PC-3 (cell line): ENCODE measurements around the gene BTBD18.

Source experiments
- EZH2 ChIP-seq: fragments of 300-600 bp; sonication (generic); IDR thresholded peaks from one replicate; pipeline ENCODE4 v1.6.1; 2017; ENCODE audit warnings: antibody characterized with exemption, mild to moderate bottlenecking, low read length; ENCODE audit not compliant: unreplicated experiment
- TF ChIP-seq, protein P1 (sequence below): fragments of 300-600 bp; sonication (generic); conservative IDR thresholded peaks from 2 replicates; pipeline ENCODE4 v1.5.1; 2017; ENCODE audit warnings: antibody characterized with exemption, low read depth, mild to moderate bottlenecking, low read length

DNA sequence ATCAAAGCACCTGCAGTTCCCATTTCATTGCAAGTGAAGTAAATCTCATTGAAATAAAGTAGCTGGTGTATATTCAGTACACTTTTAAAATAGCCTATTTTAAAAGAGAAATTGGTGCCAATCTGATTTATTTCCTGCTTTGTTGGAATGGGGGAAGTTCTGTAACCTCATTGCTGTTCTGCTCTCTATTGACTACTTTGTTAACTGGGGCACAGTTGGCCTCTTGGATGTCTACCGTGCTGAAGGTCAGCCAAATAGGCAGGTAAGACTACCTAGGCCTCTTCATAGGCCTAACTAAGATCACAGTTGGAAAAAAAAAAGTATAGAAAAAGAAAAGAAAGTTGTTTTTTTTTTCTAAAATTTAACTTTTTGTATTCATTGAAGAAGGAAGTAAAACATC, 19.2 kb upstream of the BTBD18 start:
- TF ChIP-seq, protein P1, sequence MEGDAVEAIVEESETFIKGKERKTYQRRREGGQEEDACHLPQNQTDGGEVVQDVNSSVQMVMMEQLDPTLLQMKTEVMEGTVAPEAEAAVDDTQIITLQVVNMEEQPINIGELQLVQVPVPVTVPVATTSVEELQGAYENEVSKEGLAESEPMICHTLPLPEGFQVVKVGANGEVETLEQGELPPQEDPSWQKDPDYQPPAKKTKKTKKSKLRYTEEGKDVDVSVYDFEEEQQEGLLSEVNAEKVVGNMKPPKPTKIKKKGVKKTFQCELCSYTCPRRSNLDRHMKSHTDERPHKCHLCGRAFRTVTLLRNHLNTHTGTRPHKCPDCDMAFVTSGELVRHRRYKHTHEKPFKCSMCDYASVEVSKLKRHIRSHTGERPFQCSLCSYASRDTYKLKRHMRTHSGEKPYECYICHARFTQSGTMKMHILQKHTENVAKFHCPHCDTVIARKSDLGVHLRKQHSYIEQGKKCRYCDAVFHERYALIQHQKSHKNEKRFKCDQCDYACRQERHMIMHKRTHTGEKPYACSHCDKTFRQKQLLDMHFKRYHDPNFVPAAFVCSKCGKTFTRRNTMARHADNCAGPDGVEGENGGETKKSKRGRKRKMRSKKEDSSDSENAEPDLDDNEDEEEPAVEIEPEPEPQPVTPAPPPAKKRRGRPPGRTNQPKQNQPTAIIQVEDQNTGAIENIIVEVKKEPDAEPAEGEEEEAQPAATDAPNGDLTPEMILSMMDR = no peak
- no peak for TF ChIP-seq EZH2
